GM23248 (cell line): ENCODE data around the gene IQSEC1. TPM values are rescaled to one million over a fixed set of nuclear protein-coding genes. Genes with fewer than 3 reads are reported as not detected.
A peak's percentile ranks its signal among the peaks of the same experiment; 100 is the strongest.

Experiments
- DNase-seq: peaks from one replicate; pipeline ENCODE4 v3.0.0-alpha.2; 2015
- H2AFZ ChIP-seq: fragments of 200-600 bp; sonication (generic); 2 replicates; pipeline ENCODE4 v1.6.1; 2016; ENCODE audit warnings: antibody characterized with exemption
- H3F3A ChIP-seq: fragments of 200-600 bp; sonication (generic); 2 replicates; pipeline ENCODE4 v1.6.1; 2016; ENCODE audit warnings: mild to moderate bottlenecking, antibody characterized with exemption, mixed run types; ENCODE audit not compliant: insufficient read depth
- H3K27ac ChIP-seq: fragments of 200-600 bp; sonication (generic); 2 replicates; pipeline ENCODE4 v1.5.1; 2016; ENCODE audit warnings: mild to moderate bottlenecking
- H3K27me3 ChIP-seq: fragments of 200-600 bp; sonication (generic); replicated peaks from 2 replicates; pipeline ENCODE4 v1.6.1; 2016; ENCODE audit warnings: mild to moderate bottlenecking; ENCODE audit not compliant: insufficient read depth
- H3K36me3 ChIP-seq: fragments of 200-600 bp; sonication (generic); 2 replicates; pipeline ENCODE4 v1.6.1; 2016; ENCODE audit warnings: low read depth, mild to moderate bottlenecking
- H3K4me1 ChIP-seq: fragments of 200-600 bp; sonication (generic); 2 replicates; pipeline ENCODE4 v1.6.1; 2016; ENCODE audit warnings: mild to moderate bottlenecking; ENCODE audit not compliant: insufficient read depth
- H3K4me2 ChIP-seq: fragments of 200-600 bp; sonication (generic); one replicate; pipeline ENCODE4 v1.6.1; 2016; ENCODE audit warnings: mild to moderate bottlenecking; ENCODE audit not compliant: unreplicated experiment
- H3K4me3 ChIP-seq: fragments of 200-600 bp; sonication (generic); 2 replicates; pipeline ENCODE4 v1.5.1; 2016; ENCODE audit warnings: mild to moderate bottlenecking
- H3K79me2 ChIP-seq: fragments of 200-600 bp; sonication (generic); 2 replicates; pipeline ENCODE4 v1.6.1; 2016; ENCODE audit warnings: mild to moderate bottlenecking; ENCODE audit not compliant: insufficient read depth
- H3K9ac ChIP-seq: fragments of 200-600 bp; sonication (generic); 2 replicates; pipeline ENCODE4 v1.6.1; 2016; ENCODE audit warnings: mild to moderate bottlenecking
- H3K9me2 ChIP-seq: fragments of 200-600 bp; sonication (generic); 2 replicates; pipeline ENCODE4 v1.6.1; 2016; ENCODE audit warnings: mixed run types, mild to moderate bottlenecking, moderate library complexity; ENCODE audit not compliant: insufficient read depth
- H3K9me3 ChIP-seq: fragments of 200-600 bp; sonication (generic); one replicate; pipeline ENCODE4 v1.6.1; 2017; ENCODE audit warnings: low read depth
- H4K20me1 ChIP-seq: fragments of 200-600 bp; sonication (generic); 2 replicates; pipeline ENCODE4 v1.6.0; 2016; ENCODE audit not compliant: insufficient read depth
- EZH2 ChIP-seq: fragments of 200-600 bp; sonication (generic); IDR thresholded peaks from 2 replicates; pipeline ENCODE4 v1.6.1; 2018; ENCODE audit warnings: antibody characterized with exemption, mild to moderate bottlenecking; ENCODE audit not compliant: insufficient read depth, poor library complexity, severe bottlenecking
- EZH2phosphoT487 ChIP-seq: fragments of 200-600 bp; sonication (generic); IDR thresholded peaks from 2 replicates; pipeline ENCODE4 v1.6.1; 2018; ENCODE audit warnings: antibody characterized with exemption, moderate library complexity, mild to moderate bottlenecking, low read depth; ENCODE audit not compliant: insufficient read depth
- WGBS, 2 experiments: methylation state at CpG; one replicate each; pipeline ENCODE4 v1.1.6; 2015 to 2017; ENCODE audit warnings: low lambda C conversion rate in 2 of 2, low coverage in 1 of 2; ENCODE audit errors: missing lambda C conversion rate in 2 of 2; 5-methylcytosine and 5-hydroxymethylcytosine counted together
- in situ Hi-C: fragments of 300-500 bp; cut with MboI; formaldehyde crosslinking; loops from 2 replicates; pipeline ENCODE4 v1.15.0; 2020
- polyA plus RNA-seq: library from polyadenylated mRNA; unstranded; fragments of >200 nt; fragmentation: Nextera tagmentation; extraction: Ambion mirVana; gene quantifications from 2 replicates; pipeline ENCODE4 v1.2.1, GENCODE V29; 2016
- total RNA-seq: library from RNA; depleted of rRNA; stranded (reverse); fragments of >200 nt; shearing (Covaris generic); gene quantifications from 2 replicates; pipeline ENCODE4 v1.2.3, GENCODE V29; 2014

Gene IQSEC1
- total and polyA plus RNA-seq, 2 experiments from 2014 or later, result 5.1 to 21.6 TPM

DNA sequence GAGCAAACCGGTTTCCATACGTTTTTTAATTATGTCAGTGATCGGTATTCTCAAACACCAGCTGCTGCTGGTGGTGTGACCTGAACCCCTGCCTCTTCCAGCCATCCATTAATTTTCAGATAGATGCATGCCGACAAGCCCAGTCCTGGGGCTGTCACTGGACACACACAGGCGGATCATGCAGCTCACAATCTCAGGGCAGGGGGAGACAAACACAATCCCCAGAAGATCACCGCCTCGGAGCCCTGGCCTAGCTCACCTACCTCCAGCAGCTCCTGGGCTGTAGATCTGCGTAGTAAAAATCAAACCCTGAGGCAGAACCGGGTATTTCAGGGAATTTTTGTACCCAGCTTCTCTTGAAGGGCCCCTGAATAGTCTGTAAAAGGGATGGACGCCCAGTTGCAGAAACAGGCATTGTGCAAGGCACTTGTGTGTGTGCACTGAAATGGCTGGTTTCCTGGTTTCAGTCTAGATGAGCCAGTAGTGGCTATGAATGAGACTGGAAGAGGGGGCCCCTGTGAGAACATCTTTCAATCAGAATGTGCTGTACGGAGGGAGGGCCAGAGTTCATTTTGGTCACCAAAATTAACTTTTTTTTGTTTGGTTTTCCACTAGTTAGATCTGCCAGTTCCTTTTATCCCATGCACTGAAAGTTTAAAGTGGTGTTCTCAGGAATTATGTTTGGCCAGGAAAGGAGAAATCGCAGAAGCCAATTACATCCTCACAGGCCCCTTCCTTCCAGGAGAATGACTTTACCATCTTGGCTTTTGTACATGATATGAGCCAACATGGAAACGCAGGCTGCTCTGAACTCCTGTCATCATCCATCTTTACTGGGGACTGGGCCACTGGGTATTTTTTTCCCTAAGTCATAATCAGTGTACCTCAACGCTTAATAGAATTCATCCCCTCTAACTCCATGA lies 176.9 kb downstream of the IQSEC1 start:
- 38 to 48% methylated on average over 12 to 14 of the region's 14 CpGs for WGBS, 2 experiments
- peak; percentile 45 for DNase-seq
- H2AFZ ChIP-seq, result no peak overlapping the region
- no peaks in the 10 kb centered on the region for H3K79me2 ChIP-seq
- in situ Hi-C loops, result no loop called here
- H3K27me3 ChIP-seq, result no peaks in the 10 kb centered on the region
- no peak overlapping the region for H3K27ac ChIP-seq
- H3K9me3 ChIP-seq, result no peaks in the 10 kb centered on the region
- H4K20me1 ChIP-seq, result no peaks in the 10 kb centered on the region
- no peak overlapping the region for H3K4me2 ChIP-seq
- H3K4me1 ChIP-seq, result no peaks in the 10 kb centered on the region
- no peak overlapping the region for H3K9ac ChIP-seq
- H3F3A ChIP-seq, result peaks cover 9% of the 10 kb centered on the region; the same call in 1 of the 2 replicates
- no peak overlapping the region for H3K4me3 ChIP-seq
- TF ChIP-seq EZH2phosphoT487, result no peak
- TF ChIP-seq EZH2, result no peak
- H3K9me2 ChIP-seq, result no peaks in the 10 kb centered on the region
- no peaks in the 10 kb centered on the region for H3K36me3 ChIP-seq

DNA sequence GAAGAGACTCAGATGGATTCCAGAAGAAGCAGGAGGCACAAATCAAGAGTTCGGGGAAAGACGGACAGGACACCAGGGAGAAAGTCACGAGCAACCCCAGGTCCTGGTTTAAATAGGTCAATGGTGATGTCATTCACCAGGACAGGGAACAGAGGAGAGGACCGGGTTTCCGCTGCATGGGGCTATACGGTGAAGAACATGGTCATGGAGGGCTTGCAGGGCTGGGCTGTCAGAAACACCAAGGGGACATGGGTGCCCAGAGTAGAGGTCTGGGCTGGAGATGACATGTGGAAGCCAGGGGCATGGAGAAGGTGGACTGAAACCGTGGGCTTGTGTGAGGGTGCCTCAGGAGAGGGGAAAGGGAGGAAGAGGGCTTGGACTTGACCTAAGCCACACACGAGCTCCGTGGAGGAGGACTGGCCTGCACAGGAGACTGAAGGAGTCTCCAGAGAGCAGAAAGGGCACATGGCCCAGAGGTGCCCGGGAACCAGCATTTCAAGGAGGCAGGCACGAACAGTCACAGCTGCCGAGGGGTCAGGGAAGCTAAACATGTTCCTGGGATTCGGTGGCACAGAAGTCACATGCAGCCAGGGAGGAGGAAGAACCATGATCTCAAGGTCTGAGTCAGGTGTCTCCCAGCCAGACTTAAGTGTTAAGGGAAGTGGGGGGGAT lies 177.7 kb downstream of the IQSEC1 start:
- no peak overlapping the region for H3K4me2 ChIP-seq
- H3K79me2 ChIP-seq, result no peaks in the 10 kb centered on the region
- TF ChIP-seq EZH2phosphoT487 (no peak), EZH2 (no peak)
- H3K9me3 ChIP-seq, result no peaks in the 10 kb centered on the region
- in situ Hi-C loops, result no loop called here
- WGBS, 2 experiments, result 66 to 75% methylated on average over 11 to 13 of the region's 13 CpGs
- no peak overlapping the region for H3K27ac ChIP-seq
- no peaks in the 10 kb centered on the region for H3K4me1 ChIP-seq
- no peaks in the 10 kb centered on the region for H3K36me3 ChIP-seq
- no peaks in the 10 kb centered on the region for H3K27me3 ChIP-seq
- H4K20me1 ChIP-seq, result no peaks in the 10 kb centered on the region
- no peak overlapping the region for H3K9ac ChIP-seq
- peaks cover 9% of the 10 kb centered on the region; the same call in 1 of the 2 replicates for H3F3A ChIP-seq
- H2AFZ ChIP-seq, result no peak overlapping the region
- peak; percentile 36 for DNase-seq
- H3K4me3 ChIP-seq, result no peak overlapping the region
- H3K9me2 ChIP-seq, result no peaks in the 10 kb centered on the region

DNA sequence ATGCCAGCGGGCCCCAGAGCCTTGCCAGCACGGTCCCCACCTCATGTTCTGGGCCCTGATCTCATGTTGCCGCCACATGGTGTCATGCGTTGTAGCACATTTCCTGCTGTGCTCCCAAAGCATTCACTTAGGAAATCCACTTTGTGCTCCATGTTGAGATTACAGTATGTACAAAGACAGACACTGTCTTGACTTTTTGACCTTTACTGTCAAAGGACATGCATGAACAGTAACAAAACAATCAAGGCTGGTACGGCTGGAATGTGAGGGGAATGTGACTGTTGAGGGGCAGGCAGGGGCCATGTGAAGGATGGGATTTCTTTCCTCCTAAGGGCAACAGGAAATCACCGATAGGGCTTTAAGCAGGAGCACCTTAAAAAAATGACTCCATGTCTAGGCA lies 178.6 kb downstream of the IQSEC1 start:
- Histone ChIP-seq H3K4me1 (no peaks in the 10 kb centered on the region), H3K4me2 (no peak overlapping the region), H3K9me2 (no peaks in the 10 kb centered on the region), H3K4me3 (no peak overlapping the region), H3K27me3 (no peaks in the 10 kb centered on the region; the same call in 1 of the 2 replicates), H3K9ac (no peak overlapping the region), H2AFZ (no peak overlapping the region), H3K36me3 (no peaks in the 10 kb centered on the region), H3K9me3 (no peaks in the 10 kb centered on the region), H3F3A (peaks cover 9% of the 10 kb centered on the region; the same call in 1 of the 2 replicates), H4K20me1 (no peaks in the 10 kb centered on the region), H3K27ac (no peak overlapping the region), H3K79me2 (no peaks in the 10 kb centered on the region)
- DNase-seq, result no peak
- in situ Hi-C loops, result no loop called here
- TF ChIP-seq EZH2 (no peak), EZH2phosphoT487 (no peak)
- 53 to 55% methylated on average over 6 of the region's 6 CpGs for WGBS, 2 experiments

DNA sequence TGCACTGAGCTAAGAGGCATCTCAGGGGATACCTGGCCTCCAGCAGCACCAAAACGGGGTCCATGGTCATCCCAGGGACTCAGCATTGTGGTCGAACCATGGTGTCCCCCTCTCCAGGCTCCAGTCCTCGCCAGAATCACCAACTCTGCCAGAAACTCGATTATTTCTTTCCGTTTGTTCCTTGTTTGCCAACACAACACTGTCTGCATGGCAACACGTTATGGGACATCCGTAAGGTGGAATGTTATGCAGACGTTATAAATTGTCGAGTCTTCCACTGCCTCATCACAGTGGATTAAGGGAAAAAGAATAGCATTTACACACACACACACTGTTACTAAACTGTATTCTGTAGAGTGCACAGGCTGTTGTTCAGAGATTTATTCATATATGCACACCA lies 179.4 kb downstream of the IQSEC1 start:
- H3K4me2 ChIP-seq, result no peak overlapping the region
- in situ Hi-C loops, result no loop called here
- peaks cover 8% of the 10 kb centered on the region for H3K27me3 ChIP-seq
- H4K20me1 ChIP-seq, result no peaks in the 10 kb centered on the region
- H3K4me1 ChIP-seq, result no peaks in the 10 kb centered on the region
- H3K9me2 ChIP-seq, result no peaks in the 10 kb centered on the region
- TF ChIP-seq EZH2phosphoT487 (no peak), EZH2 (no peak)
- no peaks in the 10 kb centered on the region for H3K9me3 ChIP-seq
- H3K9ac ChIP-seq, result no peak overlapping the region
- peaks cover 9% of the 10 kb centered on the region; the same call in 1 of the 2 replicates for H3F3A ChIP-seq
- H3K27ac ChIP-seq, result no peak overlapping the region
- 17 to 19% methylated on average over 9 of the region's 9 CpGs for WGBS, 2 experiments
- H2AFZ ChIP-seq, result no peak overlapping the region
- H3K4me3 ChIP-seq, result no peak overlapping the region
- no peaks in the 10 kb centered on the region for H3K36me3 ChIP-seq
- peak; percentile 35 for DNase-seq
- H3K79me2 ChIP-seq, result no peaks in the 10 kb centered on the region
